Suprapubic skin (tissue), 4 donors: ENCODE data around the gene ENKD1. TPM values are rescaled to one million over a fixed set of nuclear protein-coding genes. Genes with fewer than 3 reads are reported as not detected.

Experiments
- DNase-seq, 2 donors: peaks; one replicate each; pipeline ENCODE4 v3.0.0-alpha.2; 2019; ENCODE audit warnings: low spot score in 2 of 2
- H3K27ac ChIP-seq: fragments of 200-600 bp; sonication (generic); one replicate; pipeline ENCODE4 v1.5.1; 2019
- H3K27me3 ChIP-seq: fragments of 200-600 bp; sonication (generic); one replicate; pipeline ENCODE4 v1.5.1; 2019
- H3K36me3 ChIP-seq: fragments of 200-600 bp; sonication (generic); one replicate; pipeline ENCODE4 v1.5.1; 2019
- H3K4me1 ChIP-seq: fragments of 200-600 bp; sonication (generic); one replicate; pipeline ENCODE4 v1.5.1; 2019
- H3K4me3 ChIP-seq: fragments of 200-600 bp; sonication (generic); one replicate; pipeline ENCODE4 v1.5.1; 2019; ENCODE audit warnings: mild to moderate bottlenecking
- H3K9me3 ChIP-seq: fragments of 200-600 bp; sonication (generic); one replicate; pipeline ENCODE4 v1.5.1; 2019
- EP300 ChIP-seq: sonication (generic); formaldehyde crosslinking; IDR thresholded peaks from one replicate; pipeline ENCODE4 v1.6.1; 2017; ENCODE audit warnings: antibody characterized with exemption
- POLR2A ChIP-seq, 2 donors: fragments of 450-650 bp; IDR thresholded peaks; one replicate each; pipeline ENCODE4 v1.6.1; 2017; ENCODE audit warnings: antibody characterized with exemption in 2 of 2, mild to moderate bottlenecking in 2 of 2, moderate library complexity in 2 of 2
- POLR2AphosphoS5 ChIP-seq, 3 donors: sonication (generic); formaldehyde crosslinking; IDR thresholded peaks; one replicate each; pipeline ENCODE4 v1.6.1; 2017; ENCODE audit warnings: antibody characterized with exemption in 3 of 3
- WGBS: methylation state at CpG from one replicate; pipeline ENCODE4 v1.1.5; 2018; 5-methylcytosine and 5-hydroxymethylcytosine counted together
- total RNA-seq, 4 donors: library from RNA; depleted of rRNA; stranded (reverse); fragments of >200 nt; gene quantifications; one replicate each; pipeline ENCODE4 v1.1.0, GENCODE V29; 2016
- TF ChIP-seq, protein P1 (sequence below), 2 donors: fragments of 200-600 bp in 1 of 2; fragments of 450-650 bp in 1 of 2; sonication (generic) in 1 of 2; IDR thresholded peaks; one replicate each; pipeline ENCODE4 v1.5.1; 2016 to 2019; ENCODE audit warnings: antibody characterized with exemption in 2 of 2, mild to moderate bottlenecking in 1 of 2, moderate library complexity in 1 of 2

The ENKD1 gene
- total RNA-seq, 4 donors from 2014 or later = 10.1 to 33.6 (median 13.7) TPM

DNA sequence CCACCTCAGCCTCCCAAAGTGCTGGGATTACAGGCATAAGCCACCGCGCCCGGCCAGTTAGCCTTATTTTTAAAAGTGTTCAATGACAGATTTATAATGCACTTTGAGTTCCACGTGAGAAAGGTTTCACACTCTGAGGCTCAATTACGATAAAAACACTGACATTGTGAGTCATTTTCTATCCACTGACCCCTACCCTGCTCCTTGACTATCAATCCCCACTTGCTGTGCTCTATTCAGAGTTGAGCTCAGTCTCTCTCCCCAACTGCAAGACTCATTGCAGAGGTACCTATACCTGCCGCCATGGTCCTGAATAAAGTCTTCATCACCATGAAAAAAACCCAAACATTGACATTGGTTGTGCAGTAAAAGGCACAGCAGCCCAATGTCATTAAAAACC is 44.1 kb upstream of the ENKD1 start:
- Histone ChIP-seq H3K27ac (no peak overlapping the region), H3K4me3 (no peak overlapping the region), H3K9me3 (no peaks in the 10 kb centered on the region), H3K27me3 (no peaks in the 10 kb centered on the region), H3K36me3 (no peaks in the 10 kb centered on the region), H3K4me1 (peaks cover 8% of the 10 kb centered on the region)
- WGBS = 96% methylated on average over 6 of the region's 6 CpGs
- no peak for DNase-seq
- TF ChIP-seq, protein P1, sequence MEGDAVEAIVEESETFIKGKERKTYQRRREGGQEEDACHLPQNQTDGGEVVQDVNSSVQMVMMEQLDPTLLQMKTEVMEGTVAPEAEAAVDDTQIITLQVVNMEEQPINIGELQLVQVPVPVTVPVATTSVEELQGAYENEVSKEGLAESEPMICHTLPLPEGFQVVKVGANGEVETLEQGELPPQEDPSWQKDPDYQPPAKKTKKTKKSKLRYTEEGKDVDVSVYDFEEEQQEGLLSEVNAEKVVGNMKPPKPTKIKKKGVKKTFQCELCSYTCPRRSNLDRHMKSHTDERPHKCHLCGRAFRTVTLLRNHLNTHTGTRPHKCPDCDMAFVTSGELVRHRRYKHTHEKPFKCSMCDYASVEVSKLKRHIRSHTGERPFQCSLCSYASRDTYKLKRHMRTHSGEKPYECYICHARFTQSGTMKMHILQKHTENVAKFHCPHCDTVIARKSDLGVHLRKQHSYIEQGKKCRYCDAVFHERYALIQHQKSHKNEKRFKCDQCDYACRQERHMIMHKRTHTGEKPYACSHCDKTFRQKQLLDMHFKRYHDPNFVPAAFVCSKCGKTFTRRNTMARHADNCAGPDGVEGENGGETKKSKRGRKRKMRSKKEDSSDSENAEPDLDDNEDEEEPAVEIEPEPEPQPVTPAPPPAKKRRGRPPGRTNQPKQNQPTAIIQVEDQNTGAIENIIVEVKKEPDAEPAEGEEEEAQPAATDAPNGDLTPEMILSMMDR (IDR thresholded peaks at IDR 0.05) = no peak
- TF ChIP-seq POLR2A (IDR thresholded peaks at IDR 0.05) (no peak), EP300 (no peak), POLR2AphosphoS5 (IDR thresholded peaks at IDR 0.05) (no peak)

DNA sequence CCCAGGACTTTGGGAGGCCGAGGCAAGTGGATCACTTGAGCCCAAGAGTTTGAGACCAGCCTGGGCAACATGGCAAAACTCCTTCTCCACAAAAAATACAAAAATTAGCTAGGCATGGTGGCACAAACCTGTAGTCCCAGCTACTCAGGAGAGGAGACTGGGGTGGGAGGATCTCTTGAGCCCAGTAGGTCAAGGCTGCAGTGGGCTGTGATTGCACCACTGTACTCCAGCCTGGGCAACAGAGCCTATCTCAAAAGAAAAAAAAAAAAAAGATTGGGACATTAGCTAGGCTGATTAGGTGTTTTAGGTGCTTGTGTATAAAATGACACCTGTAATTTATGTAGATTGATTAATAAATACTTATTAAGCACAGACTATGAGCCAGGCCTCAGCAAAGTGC is 42.5 kb upstream of the ENKD1 start:
- Histone ChIP-seq H3K27ac (no peak overlapping the region), H3K27me3 (no peaks in the 10 kb centered on the region), H3K4me3 (no peak overlapping the region), H3K36me3 (no peaks in the 10 kb centered on the region), H3K9me3 (no peaks in the 10 kb centered on the region), H3K4me1 (peaks cover 8% of the 10 kb centered on the region)
- 100% methylated on average over 1 of the region's 1 CpG for WGBS
- no peak for DNase-seq
- no peak for TF ChIP-seq POLR2A (IDR thresholded peaks at IDR 0.05)
- TF ChIP-seq, protein P1 (IDR thresholded peaks at IDR 0.05) = no peak
- no peak for TF ChIP-seq POLR2AphosphoS5 (IDR thresholded peaks at IDR 0.05)
- TF ChIP-seq EP300 = no peak

DNA sequence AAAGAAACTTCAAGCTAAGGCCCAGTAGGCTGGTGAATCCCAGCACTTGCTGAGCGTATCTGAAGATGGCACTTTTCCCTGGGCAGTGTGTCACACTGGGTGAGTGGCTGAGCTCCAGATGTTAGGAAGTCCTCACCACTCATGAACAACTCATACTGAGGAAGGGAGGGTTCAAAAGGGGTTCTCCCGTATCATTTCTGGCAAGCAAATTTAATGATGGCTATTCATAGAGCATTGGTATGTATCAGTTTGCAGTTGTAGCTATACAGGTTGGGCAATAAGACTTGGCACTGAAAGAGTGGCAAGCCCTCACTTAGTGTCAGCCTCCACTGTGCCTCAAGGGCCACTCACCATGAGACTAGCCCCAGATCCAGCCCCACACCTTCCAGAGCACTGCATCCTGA is 41.8 kb upstream of the ENKD1 start:
- Histone ChIP-seq H3K4me1 (peaks cover 8% of the 10 kb centered on the region), H3K9me3 (no peaks in the 10 kb centered on the region), H3K27me3 (no peaks in the 10 kb centered on the region), H3K27ac (no peak overlapping the region), H3K36me3 (no peaks in the 10 kb centered on the region), H3K4me3 (no peak overlapping the region)
- no peak for DNase-seq
- WGBS = 49% methylated on average over 2 of the region's 2 CpGs
- no peak for TF ChIP-seq POLR2AphosphoS5 (IDR thresholded peaks at IDR 0.05)
- no peak for TF ChIP-seq EP300
- TF ChIP-seq POLR2A (IDR thresholded peaks at IDR 0.05) = no peak
- TF ChIP-seq, protein P1 (IDR thresholded peaks at IDR 0.05) = no peak

DNA sequence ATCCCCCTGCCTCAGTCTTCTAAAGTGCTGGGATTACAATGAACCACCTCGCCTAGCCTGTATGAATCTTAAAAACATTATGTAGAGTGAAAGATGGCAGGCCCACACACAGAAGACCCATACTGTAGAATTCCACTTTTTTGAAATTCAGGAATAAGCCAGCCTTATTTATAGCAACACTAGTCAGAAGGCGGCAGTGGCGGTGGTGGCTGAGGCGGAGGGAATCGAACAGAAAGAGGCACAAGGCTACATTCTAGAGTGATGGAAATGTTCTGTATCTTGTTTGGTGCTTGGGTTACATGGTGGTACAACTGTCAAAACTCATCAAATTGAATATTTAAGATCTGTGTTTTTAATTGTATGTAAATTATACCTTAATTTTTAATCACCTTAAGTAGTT is 41.2 kb upstream of the ENKD1 start:
- Histone ChIP-seq H3K36me3 (no peaks in the 10 kb centered on the region), H3K4me1 (peaks cover 8% of the 10 kb centered on the region), H3K27ac (no peak overlapping the region), H3K4me3 (no peak overlapping the region), H3K9me3 (no peaks in the 10 kb centered on the region), H3K27me3 (no peaks in the 10 kb centered on the region)
- DNase-seq = no peak
- 97% methylated on average over 5 of the region's 5 CpGs for WGBS
- TF ChIP-seq EP300 (no peak), POLR2A (IDR thresholded peaks at IDR 0.05) (no peak)

DNA sequence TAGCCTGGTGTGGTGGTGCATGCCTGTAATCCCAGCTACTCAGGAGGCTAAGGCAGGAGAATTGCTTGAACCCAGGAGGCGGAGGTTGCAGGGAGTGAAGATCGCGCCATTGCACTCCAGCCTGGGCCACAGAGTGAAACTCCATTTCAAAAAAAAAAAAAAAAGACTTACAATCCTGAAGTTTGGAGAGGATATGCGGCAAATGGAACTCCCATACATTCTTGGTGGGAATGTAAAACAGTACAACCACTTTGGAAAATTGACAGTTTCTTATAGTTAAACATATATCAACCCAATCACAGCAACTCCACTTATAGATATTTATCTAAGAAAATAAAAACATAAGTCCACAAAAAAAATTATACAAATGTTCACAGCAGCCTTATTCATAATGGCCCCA is 40.7 kb upstream of the ENKD1 start:
- H3K36me3 ChIP-seq = no peaks in the 10 kb centered on the region
- 98% methylated on average over 4 of the region's 4 CpGs for WGBS
- no peak overlapping the region for H3K4me3 ChIP-seq
- no peak for DNase-seq
- TF ChIP-seq, protein P1 (IDR thresholded peaks at IDR 0.05) = no peak
- TF ChIP-seq POLR2AphosphoS5 (IDR thresholded peaks at IDR 0.05) = no peak
- no peak for TF ChIP-seq EP300
- no peak for TF ChIP-seq POLR2A (IDR thresholded peaks at IDR 0.05)
- H3K27me3 ChIP-seq = no peaks in the 10 kb centered on the region
- H3K27ac ChIP-seq = no peak overlapping the region
- peaks cover 8% of the 10 kb centered on the region for H3K4me1 ChIP-seq
- H3K9me3 ChIP-seq = no peaks in the 10 kb centered on the region

DNA sequence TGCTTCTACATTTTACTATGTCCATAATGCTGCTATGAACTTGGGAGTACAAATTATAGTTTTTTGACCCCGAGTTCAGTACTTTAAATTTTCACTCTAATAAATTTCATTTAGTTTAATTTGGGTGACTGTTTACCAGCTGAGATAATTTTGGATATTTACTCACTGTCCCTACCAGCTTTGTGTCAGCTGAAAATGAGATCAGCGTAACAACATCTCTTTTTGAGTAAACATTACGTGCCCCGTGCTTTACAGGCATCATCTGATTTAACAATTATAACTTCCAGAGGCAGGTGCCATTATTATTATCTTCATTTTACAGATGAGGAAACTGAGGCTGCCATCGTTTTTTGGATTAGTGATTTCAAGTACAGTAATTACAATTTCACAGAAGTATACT is 37.6 kb upstream of the ENKD1 start:
- Histone ChIP-seq H3K4me3 (no peak overlapping the region), H3K4me1 (peaks cover 8% of the 10 kb centered on the region), H3K9me3 (no peaks in the 10 kb centered on the region), H3K36me3 (no peaks in the 10 kb centered on the region), H3K27ac (no peak overlapping the region), H3K27me3 (no peaks in the 10 kb centered on the region)
- no peak for TF ChIP-seq EP300
- no peak for TF ChIP-seq POLR2A (IDR thresholded peaks at IDR 0.05)
- no peak for TF ChIP-seq POLR2AphosphoS5 (IDR thresholded peaks at IDR 0.05)
- TF ChIP-seq, protein P1 (IDR thresholded peaks at IDR 0.05) = no peak
- WGBS = 90% methylated on average over 5 of the region's 5 CpGs
- no peak for DNase-seq
